HUES6 (cell line): ENCODE results near the gene HSPG2.

Source experiments
- H3K27ac ChIP-seq: 2 replicates; pipeline ENCODE4 v1.7.0; 2013; ENCODE audit warnings: low read depth, mild to moderate bottlenecking, low read length, inconsistent platforms
- H3K27me3 ChIP-seq: 2 replicates; pipeline ENCODE4 v1.6.1; 2013; ENCODE audit warnings: low read length; ENCODE audit not compliant: control insufficient read depth, insufficient read depth
- H3K36me3 ChIP-seq: 2 replicates; pipeline ENCODE4 v1.6.1; 2013; ENCODE audit warnings: low read length; ENCODE audit not compliant: control insufficient read depth, insufficient read depth
- H3K4me1 ChIP-seq: 2 replicates; pipeline ENCODE4 v1.6.1; 2013; ENCODE audit warnings: low read length; ENCODE audit not compliant: control insufficient read depth, insufficient read depth
- H3K4me3 ChIP-seq: 2 replicates; pipeline ENCODE4 v1.5.1; 2013; ENCODE audit warnings: low read depth, low read length
- H3K9ac ChIP-seq: one replicate; pipeline ENCODE4 v1.6.1; 2013; ENCODE audit warnings: mild to moderate bottlenecking, low read length
- H3K9me3 ChIP-seq: 2 replicates; pipeline ENCODE4 v1.6.1; 2013; ENCODE audit warnings: low read depth, low read length; ENCODE audit not compliant: control insufficient read depth, insufficient read depth

HSPG2 gene

GRCh38 chr1:21901473-21901847, 35.6 kb downstream of the HSPG2 start:
- Histone ChIP-seq H3K27me3 (no peaks in the 10 kb centered on the region), H3K36me3 (peaks cover 9% of the 10 kb centered on the region), H3K27ac (peak overlapping the region; percentile 62; the same call in 1 of the 2 replicates), H3K9ac (no peak overlapping the region), H3K9me3 (no peaks in the 10 kb centered on the region), H3K4me3 (no peak overlapping the region), H3K4me1 (peaks cover 27% of the 10 kb centered on the region)

- H3K9me3 ChIP-seq, result no peaks in the 10 kb centered on the region
- H3K27ac ChIP-seq, result no peak overlapping the region
- peaks cover 12% of the 10 kb centered on the region for H3K36me3 ChIP-seq
- H3K27me3 ChIP-seq, result no peaks in the 10 kb centered on the region
- no peak overlapping the region for H3K9ac ChIP-seq
- H3K4me1 ChIP-seq, result peaks cover 28% of the 10 kb centered on the region
- H3K4me3 ChIP-seq, result no peak overlapping the region
Measured at GRCh38 chr1:21900766-21901472, 36.2 kb downstream of the HSPG2 start.

- no peak overlapping the region for H3K27ac ChIP-seq
- H3K4me1 ChIP-seq, result peaks cover 28% of the 10 kb centered on the region
- H3K9ac ChIP-seq, result no peak overlapping the region
- peaks cover 22% of the 10 kb centered on the region for H3K36me3 ChIP-seq
- no peaks in the 10 kb centered on the region for H3K27me3 ChIP-seq
- no peak overlapping the region for H3K4me3 ChIP-seq
- no peaks in the 10 kb centered on the region for H3K9me3 ChIP-seq
Measured at GRCh38 chr1:21899987-21900386, 37.1 kb downstream of the HSPG2 start.

- peaks cover 27% of the 10 kb centered on the region for H3K36me3 ChIP-seq
- no peaks in the 10 kb centered on the region for H3K27me3 ChIP-seq
- H3K9me3 ChIP-seq, result no peaks in the 10 kb centered on the region
- no peak overlapping the region for H3K27ac ChIP-seq
- H3K4me3 ChIP-seq, result no peak overlapping the region
- peaks cover 28% of the 10 kb centered on the region for H3K4me1 ChIP-seq
- H3K9ac ChIP-seq, result no peak overlapping the region
Measured at GRCh38 chr1:21899267-21899810, 37.8 kb downstream of the HSPG2 start.

GRCh38 chr1:21898326-21899200, 38.5 kb downstream of the HSPG2 start:
- no peak overlapping the region for H3K9ac ChIP-seq
- peaks cover 27% of the 10 kb centered on the region for H3K36me3 ChIP-seq
- H3K27ac ChIP-seq, result no peak overlapping the region
- H3K4me3 ChIP-seq, result no peak overlapping the region
- no peaks in the 10 kb centered on the region for H3K27me3 ChIP-seq
- peaks cover 28% of the 10 kb centered on the region for H3K4me1 ChIP-seq
- H3K9me3 ChIP-seq, result no peaks in the 10 kb centered on the region

- Histone ChIP-seq H3K27me3 (no peaks in the 10 kb centered on the region), H3K9me3 (no peaks in the 10 kb centered on the region), H3K9ac (no peak overlapping the region), H3K36me3 (peaks cover 27% of the 10 kb centered on the region), H3K27ac (no peak overlapping the region), H3K4me3 (no peak overlapping the region), H3K4me1 (peaks cover 28% of the 10 kb centered on the region)
Measured at GRCh38 chr1:21897844-21898243, 39.3 kb downstream of the HSPG2 start.

GRCh38 chr1:21896652-21897532, 40.2 kb downstream of the HSPG2 start:
- Histone ChIP-seq H3K36me3 (peaks cover 28% of the 10 kb centered on the region), H3K27ac (no peak overlapping the region), H3K9ac (no peak overlapping the region), H3K9me3 (no peaks in the 10 kb centered on the region), H3K4me1 (peaks cover 25% of the 10 kb centered on the region), H3K4me3 (no peak overlapping the region), H3K27me3 (no peaks in the 10 kb centered on the region)

- Histone ChIP-seq H3K9ac (no peak overlapping the region), H3K9me3 (no peaks in the 10 kb centered on the region), H3K4me3 (no peak overlapping the region), H3K27ac (no peak overlapping the region), H3K4me1 (peaks cover 19% of the 10 kb centered on the region; the same call in 1 of the 2 replicates), H3K36me3 (peaks cover 35% of the 10 kb centered on the region), H3K27me3 (no peaks in the 10 kb centered on the region)
Measured at GRCh38 chr1:21896026-21896425, 41.1 kb downstream of the HSPG2 start.

GRCh38 chr1:21894034-21894881, 42.9 kb downstream of the HSPG2 start:
- H3K4me1 ChIP-seq, result peaks cover 9% of the 10 kb centered on the region; the same call in 1 of the 2 replicates
- no peak overlapping the region for H3K4me3 ChIP-seq
- H3K27me3 ChIP-seq, result no peaks in the 10 kb centered on the region
- peaks cover 51% of the 10 kb centered on the region for H3K36me3 ChIP-seq
- H3K9me3 ChIP-seq, result no peaks in the 10 kb centered on the region
- no peak overlapping the region for H3K27ac ChIP-seq
- H3K9ac ChIP-seq, result no peak overlapping the region
